Activated CD4-positive, alpha-beta T cell treated with anti-CD3 and anti-CD28 coated beads for 24 hours (primary cell): ENCODE results near the gene ANTXR2.

Experiments used
- DNase-seq, 2 donors: peaks; one replicate each; pipeline ENCODE4 v3.0.0-alpha.2; 2020; ENCODE audit warnings: low read depth in 2 of 2

The ANTXR2 gene

GRCh38 chr4:80069837-80070731, 2.9 kb downstream of the ANTXR2 start:
- no peak for DNase-seq

- DNase-seq: no peak
Observed at GRCh38 chr4:80069108-80069836, 3.8 kb downstream of the ANTXR2 start.

- DNase-seq: no peak
Observed at GRCh38 chr4:80065601-80066000, 7.4 kb downstream of the ANTXR2 start.

- DNase-seq: no peak
Observed at GRCh38 chr4:80062527-80062926, 10.5 kb downstream of the ANTXR2 start.

GRCh38 chr4:80060804-80061203, 12.2 kb downstream of the ANTXR2 start:
- no peak for DNase-seq

- no peak for DNase-seq
Observed at GRCh38 chr4:80058740-80059139, 14.3 kb downstream of the ANTXR2 start.

- no peak for DNase-seq
Observed at GRCh38 chr4:80054375-80054774, 18.7 kb downstream of the ANTXR2 start.

- no peak for DNase-seq
Observed at GRCh38 chr4:80053140-80053910, 19.7 kb downstream of the ANTXR2 start.

GRCh38 chr4:80049813-80050534, 23.1 kb downstream of the ANTXR2 start:
- DNase-seq: no peak

GRCh38 chr4:80049402-80049801, 23.6 kb downstream of the ANTXR2 start:
- DNase-seq: no peak

- DNase-seq: no peak
Observed at GRCh38 chr4:80045786-80046185, 27.2 kb downstream of the ANTXR2 start.

GRCh38 chr4:80043541-80043940, 29.5 kb downstream of the ANTXR2 start:
- no peak for DNase-seq

- DNase-seq: no peak
Observed at GRCh38 chr4:80042821-80043220, 30.2 kb downstream of the ANTXR2 start.

- no peak for DNase-seq
Observed at GRCh38 chr4:80037864-80038263, 35.2 kb downstream of the ANTXR2 start.

GRCh38 chr4:80036949-80037685, 35.9 kb downstream of the ANTXR2 start:
- no peak for DNase-seq

GRCh38 chr4:80036306-80036705, 36.7 kb downstream of the ANTXR2 start:
- DNase-seq: no peak

- no peak for DNase-seq
Observed at GRCh38 chr4:80035336-80035735, 37.7 kb downstream of the ANTXR2 start.

GRCh38 chr4:80033581-80033980, 39.4 kb downstream of the ANTXR2 start:
- DNase-seq: no peak

- no peak for DNase-seq
Observed at GRCh38 chr4:80029364-80029763, 43.7 kb downstream of the ANTXR2 start.

GRCh38 chr4:80027611-80028010, 45.4 kb downstream of the ANTXR2 start:
- no peak for DNase-seq

- DNase-seq: no peak
Observed at GRCh38 chr4:80026100-80026499, 46.9 kb downstream of the ANTXR2 start.
